Sigmoid colon (tissue), 7 donors: ENCODE results near the gene C12orf43. TPM values are rescaled to one million over a fixed set of nuclear protein-coding genes. Genes with fewer than 3 reads are reported as not detected.

Experiments used
- DNase-seq: peaks from one replicate; pipeline ENCODE4 v3.0.0-alpha.2; 2019
- H3K27ac ChIP-seq, 4 donors: fragments of 200-600 bp; sonication (generic); one replicate each; pipeline ENCODE4 v1.5.1; 2016 to 2019; ENCODE audit warnings: mild to moderate bottlenecking in 1 of 4
- H3K27me3 ChIP-seq, 3 donors: fragments of 200-600 bp; sonication (generic); one replicate each; pipeline ENCODE4 v1.5.1; 2019; ENCODE audit warnings: mild to moderate bottlenecking in 1 of 3
- H3K36me3 ChIP-seq, 4 donors: fragments of 200-600 bp; sonication (generic); one replicate each; pipeline ENCODE4 v1.5.1; 2016 to 2019
- H3K4me1 ChIP-seq, 4 donors: fragments of 200-600 bp; sonication (generic); one replicate each; pipeline ENCODE4 v1.5.1; 2017 to 2019
- H3K4me3 ChIP-seq, 4 donors: fragments of 200-600 bp; sonication (generic); one replicate each; pipeline ENCODE4 v1.5.1; 2017 to 2019; ENCODE audit warnings: mild to moderate bottlenecking in 2 of 4, moderate library complexity in 1 of 4
- H3K9me3 ChIP-seq, 4 donors: fragments of 200-600 bp in 3 of 4; sonication (generic) in 3 of 4; one replicate each; pipeline versions ENCODE4 v1.5.1 to v1.6.1; 2013 to 2019
- EP300 ChIP-seq, 4 donors: sonication (generic); formaldehyde crosslinking; IDR thresholded peaks; one replicate each; pipeline ENCODE4 v1.6.1; 2017; ENCODE audit warnings: antibody characterized with exemption in 4 of 4
- POLR2A ChIP-seq, 2 donors: fragments of 450-650 bp; IDR thresholded peaks; one replicate each; pipeline ENCODE4 v1.6.1; 2016; ENCODE audit warnings: antibody characterized with exemption in 2 of 2, mild to moderate bottlenecking in 2 of 2, moderate library complexity in 2 of 2
- POLR2AphosphoS5 ChIP-seq, 4 donors: sonication (generic); formaldehyde crosslinking; IDR thresholded peaks; one replicate each; pipeline ENCODE4 v1.6.1; 2017; ENCODE audit warnings: antibody characterized with exemption in 4 of 4
- WGBS, 2 donors: extraction: QIAGEN DNeasy Blood & Tissue Kit; methylation state at CpG; one replicate each; pipeline ENCODE4 v1.1.7; 2013; 5-methylcytosine and 5-hydroxymethylcytosine counted together
- intact Hi-C: fragments of 100-400 bp; cut with DNase I; formaldehyde crosslinking; loops from one replicate; pipeline ENCODE4 v1.15.1; 2023
- polyA plus RNA-seq, 3 donors: library from polyadenylated mRNA; stranded (reverse); fragments of 200-250 nt; gene quantifications; one replicate each; pipeline ENCODE4 v1.2.3, GENCODE V29; 2013
- total RNA-seq, 4 donors: library from RNA; depleted of rRNA; stranded (reverse); fragments of >200 nt; gene quantifications; one replicate each; pipeline ENCODE4 v1.1.0, GENCODE V29; 2016
- TF ChIP-seq, protein P1 (sequence below), 4 experiments: fragments of 450-650 bp in 3 of 4; fragments of 200-600 bp in 1 of 4; IDR thresholded peaks; one replicate each; pipeline ENCODE4 v1.5.1; 2016 to 2019; ENCODE audit warnings: antibody characterized with exemption in 4 of 4, mild to moderate bottlenecking in 3 of 4, moderate library complexity in 2 of 4
- donor health status: healthy with polysubstance abuse.
- donor health status: Bipolar disorder and iron deficiency.
- donor health status: healthy.

The C12orf43 gene
- total and polyA plus RNA-seq, 7 donors: 7.9 to 25.8 (median 12.5) TPM

DNA sequence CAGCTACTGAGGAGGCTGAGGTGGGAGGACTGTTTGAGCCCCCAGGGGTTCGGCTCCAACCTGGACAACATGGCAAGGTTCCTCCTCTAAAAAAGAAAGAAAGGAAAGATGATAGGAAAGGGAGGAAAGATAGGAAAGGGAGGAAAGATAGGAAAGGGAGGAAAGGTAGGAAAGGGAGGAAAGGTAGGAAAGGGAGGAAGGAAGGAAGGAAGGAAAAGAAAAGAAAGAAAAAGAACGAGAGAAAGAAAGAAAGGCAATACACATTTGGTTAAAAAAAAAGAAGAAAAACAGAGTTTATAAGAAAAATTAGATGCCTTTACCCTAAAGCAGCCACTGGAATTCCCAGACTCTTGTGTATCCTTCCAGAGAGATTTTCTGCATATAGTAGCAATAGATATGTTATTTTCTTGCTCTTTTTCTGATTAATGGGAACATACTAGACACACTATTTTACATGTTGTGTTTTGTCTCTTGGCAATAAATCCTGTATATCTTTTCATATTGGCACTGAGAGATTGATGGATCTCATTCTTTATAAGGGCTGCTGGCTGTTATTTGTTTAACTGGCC is 25.7 kb downstream of the C12orf43 start:
- no peaks in the 10 kb centered on the region for H3K9me3 ChIP-seq
- TF ChIP-seq EP300 (IDR thresholded peaks at IDR 0.05) (no peak), POLR2AphosphoS5 (IDR thresholded peaks at IDR 0.05) (no peak), POLR2A (IDR thresholded peaks at IDR 0.05) (no peak)
- TF ChIP-seq, protein P1, sequence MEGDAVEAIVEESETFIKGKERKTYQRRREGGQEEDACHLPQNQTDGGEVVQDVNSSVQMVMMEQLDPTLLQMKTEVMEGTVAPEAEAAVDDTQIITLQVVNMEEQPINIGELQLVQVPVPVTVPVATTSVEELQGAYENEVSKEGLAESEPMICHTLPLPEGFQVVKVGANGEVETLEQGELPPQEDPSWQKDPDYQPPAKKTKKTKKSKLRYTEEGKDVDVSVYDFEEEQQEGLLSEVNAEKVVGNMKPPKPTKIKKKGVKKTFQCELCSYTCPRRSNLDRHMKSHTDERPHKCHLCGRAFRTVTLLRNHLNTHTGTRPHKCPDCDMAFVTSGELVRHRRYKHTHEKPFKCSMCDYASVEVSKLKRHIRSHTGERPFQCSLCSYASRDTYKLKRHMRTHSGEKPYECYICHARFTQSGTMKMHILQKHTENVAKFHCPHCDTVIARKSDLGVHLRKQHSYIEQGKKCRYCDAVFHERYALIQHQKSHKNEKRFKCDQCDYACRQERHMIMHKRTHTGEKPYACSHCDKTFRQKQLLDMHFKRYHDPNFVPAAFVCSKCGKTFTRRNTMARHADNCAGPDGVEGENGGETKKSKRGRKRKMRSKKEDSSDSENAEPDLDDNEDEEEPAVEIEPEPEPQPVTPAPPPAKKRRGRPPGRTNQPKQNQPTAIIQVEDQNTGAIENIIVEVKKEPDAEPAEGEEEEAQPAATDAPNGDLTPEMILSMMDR (IDR thresholded peaks at IDR 0.05): no peak
- no peak overlapping the region for H3K4me3 ChIP-seq
- DNase-seq: no peak
- no peaks in the 10 kb centered on the region for H3K4me1 ChIP-seq
- 75 to 84% methylated on average over 2 of the region's 2 CpGs for WGBS, 2 donors
- no peak overlapping the region for H3K27ac ChIP-seq
- intact Hi-C loops: no loop called here
- no peaks in the 10 kb centered on the region for H3K36me3 ChIP-seq
- H3K27me3 ChIP-seq: no peaks in the 10 kb centered on the region

DNA sequence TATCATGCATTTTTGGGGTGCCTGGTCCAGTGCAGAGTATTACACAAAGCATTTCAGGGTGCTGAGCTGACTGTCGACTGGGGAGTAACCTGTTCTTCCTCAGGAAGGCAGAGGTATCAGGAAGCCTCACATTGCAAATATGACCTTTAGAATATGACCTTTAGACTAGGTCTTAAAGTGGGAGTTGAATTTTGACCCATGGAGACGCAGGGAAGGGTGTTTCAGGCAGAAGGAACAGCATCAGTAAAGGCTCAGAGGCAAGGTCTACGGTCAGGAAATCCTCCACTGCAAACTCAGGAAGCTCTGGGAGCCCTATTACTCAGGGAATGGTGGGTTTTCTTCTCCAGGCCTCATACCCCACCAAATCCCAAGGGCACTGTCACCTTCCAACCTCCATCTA is 26.6 kb downstream of the C12orf43 start:
- TF ChIP-seq EP300 (IDR thresholded peaks at IDR 0.05) (no peak), POLR2AphosphoS5 (IDR thresholded peaks at IDR 0.05) (no peak), POLR2A (IDR thresholded peaks at IDR 0.05) (no peak)
- TF ChIP-seq, protein P1 (IDR thresholded peaks at IDR 0.05): no peak
- H3K27ac ChIP-seq: no peak overlapping the region
- no peak for DNase-seq
- H3K4me3 ChIP-seq: no peak overlapping the region
- WGBS, 2 donors: 71 to 80% methylated on average over 3 of the region's 3 CpGs
- intact Hi-C loops: no loop called here
- H3K27me3 ChIP-seq: no peaks in the 10 kb centered on the region
- no peaks in the 10 kb centered on the region for H3K9me3 ChIP-seq
- H3K4me1 ChIP-seq: no peaks in the 10 kb centered on the region
- H3K36me3 ChIP-seq: no peaks in the 10 kb centered on the region

DNA sequence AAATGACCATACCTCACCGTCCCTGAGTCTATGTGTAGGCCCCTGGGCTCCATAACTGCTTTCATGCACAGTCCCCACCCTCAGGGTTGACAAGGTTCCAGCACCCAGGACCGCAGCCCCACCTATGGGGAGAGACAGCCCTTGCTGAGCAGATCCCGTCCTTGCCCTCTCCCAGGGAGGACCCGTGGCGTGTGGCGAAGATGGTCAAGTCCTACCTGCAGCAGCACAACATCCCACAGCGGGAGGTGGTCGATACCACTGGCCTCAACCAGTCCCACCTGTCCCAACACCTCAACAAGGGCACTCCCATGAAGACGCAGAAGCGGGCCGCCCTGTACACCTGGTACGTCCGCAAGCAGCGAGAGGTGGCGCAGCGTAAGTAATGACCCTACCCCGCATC is 27.6 kb downstream of the C12orf43 start:
- no peak overlapping the region for H3K4me3 ChIP-seq
- H3K36me3 ChIP-seq: no peaks in the 10 kb centered on the region
- no peaks in the 10 kb centered on the region for H3K27me3 ChIP-seq
- TF ChIP-seq EP300 (IDR thresholded peaks at IDR 0.05): no peak
- TF ChIP-seq POLR2AphosphoS5 (IDR thresholded peaks at IDR 0.05): no peak
- TF ChIP-seq, protein P1 (IDR thresholded peaks at IDR 0.05): no peak
- TF ChIP-seq POLR2A (IDR thresholded peaks at IDR 0.05): no peak
- H3K27ac ChIP-seq: no peak overlapping the region
- H3K9me3 ChIP-seq: no peaks in the 10 kb centered on the region
- no peak for DNase-seq
- 92 to 94% methylated on average over 17 of the region's 17 CpGs for WGBS, 2 donors
- H3K4me1 ChIP-seq: no peaks in the 10 kb centered on the region
- intact Hi-C loops: no loop called here

DNA sequence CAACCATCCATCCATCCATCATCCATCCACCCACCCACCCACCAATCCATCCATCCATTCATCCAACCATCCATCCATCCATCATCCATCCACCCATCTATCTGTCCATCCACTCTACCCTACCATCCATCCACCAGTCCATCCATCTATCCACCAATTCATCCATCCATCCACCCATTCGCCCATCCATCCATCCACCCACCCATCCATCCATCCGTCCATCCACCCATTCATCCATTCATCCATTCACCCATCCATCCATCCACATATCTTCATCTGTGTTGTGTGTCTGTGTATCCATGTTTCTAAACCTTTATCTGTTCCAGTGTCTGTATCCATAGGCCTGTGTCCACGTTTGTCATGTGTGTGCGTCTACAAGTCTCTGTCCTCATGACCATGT is 28.1 kb downstream of the C12orf43 start:
- no peak overlapping the region for H3K27ac ChIP-seq
- no peak overlapping the region for H3K4me3 ChIP-seq
- WGBS, 2 donors: 92 to 94% methylated on average over 4 of the region's 4 CpGs
- H3K4me1 ChIP-seq: no peaks in the 10 kb centered on the region
- no peak for TF ChIP-seq POLR2AphosphoS5 (IDR thresholded peaks at IDR 0.05)
- TF ChIP-seq, protein P1 (IDR thresholded peaks at IDR 0.05): no peak
- no peak for DNase-seq
- H3K9me3 ChIP-seq: no peaks in the 10 kb centered on the region
- intact Hi-C loops: no loop called here
- no peaks in the 10 kb centered on the region for H3K27me3 ChIP-seq
- H3K36me3 ChIP-seq: no peaks in the 10 kb centered on the region

DNA sequence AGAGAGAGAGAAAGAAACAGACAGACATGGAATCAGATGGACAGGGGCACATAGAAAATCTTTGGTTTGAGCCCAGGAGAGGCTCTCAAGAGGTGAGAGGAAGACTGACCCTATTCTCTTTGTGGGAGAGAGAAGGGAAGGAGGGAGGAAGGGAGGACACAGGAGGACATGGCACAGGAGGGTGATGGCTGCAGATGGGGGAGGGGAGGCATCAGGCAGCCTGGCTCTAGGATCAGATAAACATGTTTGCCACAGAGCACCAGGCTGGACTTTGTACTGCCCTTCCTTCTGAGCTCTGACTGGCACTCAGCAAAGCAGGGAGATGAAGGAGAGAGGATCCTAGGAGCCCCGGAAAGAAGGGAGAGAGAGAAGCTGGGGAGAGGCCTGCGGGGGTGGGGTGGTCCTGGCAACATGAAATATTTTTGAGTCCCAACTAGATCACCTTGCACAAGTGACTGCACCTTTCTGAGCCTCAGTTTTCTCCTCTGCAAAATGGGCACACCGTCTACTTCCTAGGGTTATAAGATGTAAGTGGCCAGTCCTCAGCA is 31.9 kb downstream of the C12orf43 start:
- no peaks in the 10 kb centered on the region for H3K9me3 ChIP-seq
- no peaks in the 10 kb centered on the region for H3K4me1 ChIP-seq
- no peaks in the 10 kb centered on the region for H3K27me3 ChIP-seq
- DNase-seq: no peak
- no peak overlapping the region for H3K4me3 ChIP-seq
- TF ChIP-seq EP300 (IDR thresholded peaks at IDR 0.05) (no peak), POLR2A (IDR thresholded peaks at IDR 0.05) (no peak), POLR2AphosphoS5 (IDR thresholded peaks at IDR 0.05) (no peak)
- TF ChIP-seq, protein P1 (IDR thresholded peaks at IDR 0.05): no peak
- 26 to 69% methylated on average over 3 of the region's 3 CpGs for WGBS, 2 donors
- intact Hi-C loops: no loop called here
- no peaks in the 10 kb centered on the region for H3K36me3 ChIP-seq
- H3K27ac ChIP-seq: no peak overlapping the region
